Activated CD8-positive, alpha-beta memory T cell treated with anti-CD3 and anti-CD28 coated beads, Interleukin-2, amount 50 U/mL, for 48 hours (primary cell): ENCODE measurements around the gene NSUN6.

Source experiments
- DNase-seq: peaks from one replicate; pipeline ENCODE4 v3.0.0-alpha.2; 2020

NSUN6 gene, protein sequence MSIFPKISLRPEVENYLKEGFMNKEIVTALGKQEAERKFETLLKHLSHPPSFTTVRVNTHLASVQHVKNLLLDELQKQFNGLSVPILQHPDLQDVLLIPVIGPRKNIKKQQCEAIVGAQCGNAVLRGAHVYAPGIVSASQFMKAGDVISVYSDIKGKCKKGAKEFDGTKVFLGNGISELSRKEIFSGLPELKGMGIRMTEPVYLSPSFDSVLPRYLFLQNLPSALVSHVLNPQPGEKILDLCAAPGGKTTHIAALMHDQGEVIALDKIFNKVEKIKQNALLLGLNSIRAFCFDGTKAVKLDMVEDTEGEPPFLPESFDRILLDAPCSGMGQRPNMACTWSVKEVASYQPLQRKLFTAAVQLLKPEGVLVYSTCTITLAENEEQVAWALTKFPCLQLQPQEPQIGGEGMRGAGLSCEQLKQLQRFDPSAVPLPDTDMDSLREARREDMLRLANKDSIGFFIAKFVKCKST

DNA sequence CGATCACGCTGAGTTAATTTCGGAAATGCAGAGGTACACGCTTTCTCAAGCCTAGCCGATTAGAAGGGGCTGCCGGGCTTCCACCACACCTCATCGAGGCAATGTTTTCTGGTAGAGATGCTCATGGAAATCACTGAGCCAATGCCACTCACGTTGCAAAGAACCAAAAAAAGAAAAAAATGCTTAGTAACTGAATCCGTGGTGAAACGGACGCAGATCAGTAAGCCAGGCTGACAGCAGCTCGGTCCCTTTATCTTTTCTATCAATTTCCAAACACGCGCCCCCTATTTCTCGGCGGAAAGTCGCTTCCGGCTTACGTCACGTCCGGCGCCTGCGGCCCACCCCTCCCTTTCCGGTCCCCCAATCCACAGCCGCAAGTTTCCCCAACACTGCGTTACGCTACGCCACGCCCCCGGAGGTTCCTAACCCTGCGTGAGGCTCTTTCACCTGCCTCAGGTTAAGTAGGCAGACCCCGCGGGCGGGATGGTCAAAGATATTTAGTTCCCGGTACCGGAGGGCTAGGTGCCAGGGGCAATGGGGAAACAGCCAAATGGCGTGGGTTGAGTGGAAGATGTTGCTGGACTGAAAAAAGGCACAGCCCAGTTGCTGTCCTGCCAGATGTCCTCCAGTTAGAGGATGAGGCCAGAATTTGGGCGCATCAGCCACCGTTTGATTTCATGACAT lies at the start of gene NSUN6:
TSS of gene NSUN6 (minus strand) at position 264 of the 684 bp plus-strand sequence. CDS start 384 bp downstream, outside the sequence.
- peak; percentile 95 for DNase-seq

DNA sequence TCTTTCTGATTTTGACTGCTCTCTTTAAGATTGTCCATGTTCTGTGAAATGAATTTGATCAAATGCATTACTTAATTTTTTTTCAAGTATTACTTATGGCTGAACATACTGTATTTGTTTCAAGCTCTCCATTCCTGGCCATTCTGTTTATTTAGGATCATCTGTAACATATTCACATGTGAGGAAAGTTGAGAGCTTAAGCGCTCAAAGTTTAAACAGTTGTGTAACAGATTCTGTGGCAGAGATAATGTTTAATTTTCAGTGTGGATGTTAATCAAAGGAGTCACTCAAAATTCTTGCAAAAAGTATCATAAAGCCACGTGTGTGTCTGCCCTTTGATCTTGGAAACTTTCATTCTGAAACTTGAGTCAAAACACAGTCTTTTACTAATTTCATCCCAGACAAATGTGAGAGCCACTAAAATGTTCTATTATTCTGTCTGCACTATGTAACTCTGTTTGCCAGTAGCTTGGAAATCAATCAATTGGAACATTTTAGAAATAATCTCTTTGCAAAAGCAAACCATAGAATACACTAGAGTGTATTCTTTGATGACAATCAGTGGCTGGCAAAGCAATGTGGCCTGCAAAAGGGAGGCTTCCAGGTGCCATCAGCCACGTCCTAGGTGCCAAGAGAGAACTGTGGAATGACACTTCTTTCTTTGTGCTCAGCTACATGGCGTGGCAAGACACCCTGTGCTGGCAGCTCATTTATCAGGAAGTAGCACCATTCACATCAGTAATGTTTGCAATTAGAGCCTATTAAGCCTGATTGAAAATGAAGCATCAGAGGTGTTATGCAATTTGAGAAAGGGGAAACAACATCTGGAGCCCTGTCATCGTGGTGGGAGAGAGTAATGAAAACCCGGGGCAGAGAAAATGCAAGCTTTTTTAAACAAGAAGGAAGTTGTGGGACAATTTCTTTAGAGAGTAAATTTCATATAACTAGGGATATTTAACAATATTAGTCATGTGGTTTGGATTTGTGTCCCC lies 48.8 kb upstream of the NSUN6 start:
- DNase-seq, result no peak

DNA sequence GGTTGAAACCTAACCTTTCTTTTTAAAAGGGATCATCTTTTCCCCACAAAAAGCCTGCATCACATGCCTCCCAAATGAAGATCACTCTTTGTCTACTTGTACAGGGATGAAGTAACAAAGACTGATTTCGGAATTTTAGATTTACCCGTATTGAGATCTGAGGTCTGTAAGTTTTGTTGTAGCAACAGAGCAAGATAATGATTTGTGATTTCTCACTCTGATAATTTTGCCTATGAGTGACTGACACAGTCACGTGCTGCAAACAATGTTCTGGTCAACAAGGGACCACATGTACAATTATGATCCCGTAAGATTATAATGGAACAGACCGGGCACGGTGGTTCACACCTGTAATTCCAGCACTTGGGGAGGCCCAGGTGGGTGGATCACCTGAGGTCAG lies 39.2 kb upstream of the NSUN6 start:
- no peak for DNase-seq

DNA sequence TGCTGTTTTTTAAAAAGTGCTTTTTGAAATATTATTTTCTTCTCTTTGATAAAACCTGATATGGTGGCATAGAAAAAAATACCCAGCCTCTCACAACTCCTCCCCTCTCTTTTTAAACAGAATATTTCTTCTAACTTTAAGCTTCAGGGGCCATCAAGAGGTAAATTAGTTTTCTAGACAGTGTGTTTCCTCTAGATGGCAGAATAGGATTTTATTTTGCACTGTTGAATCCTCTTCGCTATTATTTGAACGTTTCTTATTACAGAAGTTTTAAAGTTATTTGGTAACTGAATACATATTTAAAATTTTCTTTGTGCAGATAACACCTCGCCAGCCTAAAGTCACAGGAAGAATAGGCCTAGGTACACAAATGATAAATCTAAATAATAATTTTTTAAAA lies 38.1 kb upstream of the NSUN6 start:
- DNase-seq, result no peak

DNA sequence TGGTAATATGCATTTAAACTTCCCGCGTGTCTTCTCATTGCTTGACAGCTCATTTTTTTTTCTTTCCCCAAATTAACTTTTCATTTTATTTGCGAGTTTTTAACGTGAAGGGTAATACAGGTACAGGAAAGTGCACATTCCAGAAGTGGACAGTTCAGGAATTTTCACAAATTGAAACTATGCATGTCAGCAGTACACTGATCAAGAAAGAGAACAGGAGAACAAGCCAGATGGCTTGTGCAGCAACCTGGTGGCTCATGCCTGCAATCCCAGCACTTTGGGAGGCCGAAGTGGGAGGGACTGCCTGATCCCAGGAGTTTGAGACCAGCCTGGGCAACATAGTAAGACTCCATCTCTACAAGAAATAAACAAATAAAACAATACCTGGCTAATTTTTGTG lies 36.3 kb upstream of the NSUN6 start:
- no peak for DNase-seq

DNA sequence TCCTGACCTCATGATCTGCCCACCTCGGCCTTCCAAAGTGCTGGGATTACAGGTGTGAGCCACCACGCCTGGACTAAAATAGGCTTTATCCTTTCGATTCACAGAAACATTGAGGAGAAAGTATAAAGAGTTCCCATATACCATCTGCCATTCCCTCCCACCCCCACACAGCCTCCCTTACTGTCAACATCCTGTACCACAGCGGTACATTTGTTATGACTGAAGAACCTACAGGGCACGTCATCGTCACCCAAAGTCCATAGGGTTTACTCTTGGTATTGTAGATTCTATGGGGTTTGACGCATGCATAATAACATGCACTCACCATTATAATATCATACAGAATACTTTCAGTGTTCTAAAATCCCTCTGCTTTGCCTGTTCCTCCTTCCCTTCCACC lies 35.8 kb upstream of the NSUN6 start:
- no peak for DNase-seq

DNA sequence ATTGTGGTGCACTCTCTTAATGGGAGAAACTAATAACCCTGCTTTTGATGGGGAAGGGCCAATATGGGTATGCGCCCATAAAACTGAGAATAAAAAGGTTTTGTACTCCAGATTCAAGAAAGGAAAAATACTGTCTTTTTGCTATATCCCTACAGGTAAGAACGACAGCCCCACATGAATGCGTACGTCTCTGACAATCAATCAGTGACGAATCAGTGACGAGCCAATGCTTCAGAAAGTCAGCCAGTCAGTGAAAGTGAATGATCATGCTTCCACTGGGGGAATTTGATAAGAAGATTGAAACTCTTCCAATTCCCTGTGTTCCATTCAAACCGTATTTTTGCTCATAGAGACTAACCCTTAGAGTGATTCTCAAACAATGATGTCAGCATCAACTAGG lies 34.2 kb upstream of the NSUN6 start:
- no peak for DNase-seq

DNA sequence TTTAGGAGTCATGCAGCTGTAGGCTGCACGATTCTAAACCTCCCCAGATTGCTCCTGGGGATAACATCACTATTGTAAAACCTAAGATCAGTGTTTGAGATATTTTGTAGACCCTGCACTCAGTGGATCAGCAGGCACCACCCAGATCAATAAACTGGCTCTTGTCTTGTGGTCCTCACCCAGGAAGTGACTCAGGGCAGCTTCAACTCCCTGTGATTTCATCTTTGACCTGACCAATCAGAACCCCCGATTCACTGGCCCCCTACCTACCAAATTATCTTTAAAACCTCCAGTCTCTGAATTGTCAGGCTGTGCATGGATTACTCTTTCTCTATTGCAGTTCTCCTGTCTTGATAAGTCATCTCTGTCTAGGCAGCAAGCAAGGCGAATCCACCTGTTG lies 33.6 kb upstream of the NSUN6 start:
- DNase-seq, result no peak

DNA sequence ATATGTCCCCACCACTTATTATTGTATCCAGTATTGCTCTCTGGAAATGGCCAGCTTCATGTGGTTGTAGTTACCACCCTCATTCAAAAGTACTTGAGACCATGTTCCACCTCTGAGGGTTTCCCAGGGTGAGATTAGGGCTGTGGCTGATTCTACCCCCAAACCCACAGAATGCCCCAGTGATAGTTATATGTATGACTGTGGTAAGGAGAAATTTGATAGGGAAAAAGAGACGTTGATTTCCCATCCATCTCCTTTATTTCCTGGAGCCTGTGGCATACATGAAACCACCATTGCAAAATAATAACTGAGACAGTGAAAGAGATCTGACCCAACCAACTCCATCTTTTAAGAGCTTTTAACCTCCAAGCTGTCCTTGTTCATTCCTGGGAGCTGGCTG lies 33.0 kb upstream of the NSUN6 start:
- DNase-seq, result no peak

DNA sequence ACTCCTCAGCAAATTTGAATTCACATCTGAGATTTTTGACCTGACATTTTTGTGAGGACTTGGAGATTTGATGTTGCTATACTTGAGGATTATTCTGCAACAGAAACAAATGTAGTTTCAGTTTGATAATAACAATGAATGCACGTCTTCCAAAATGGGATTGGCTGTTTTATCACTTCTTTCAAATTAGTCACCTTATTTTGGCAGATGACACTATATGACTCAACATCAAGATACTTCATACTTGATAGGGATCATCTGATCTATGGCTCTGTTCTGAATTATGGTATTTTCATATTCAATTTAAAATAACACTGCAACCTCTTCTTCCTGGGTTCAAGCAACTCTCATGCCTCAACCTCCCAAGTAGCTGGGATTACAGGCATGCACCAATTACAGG lies 32.0 kb upstream of the NSUN6 start:
- no peak for DNase-seq

DNA sequence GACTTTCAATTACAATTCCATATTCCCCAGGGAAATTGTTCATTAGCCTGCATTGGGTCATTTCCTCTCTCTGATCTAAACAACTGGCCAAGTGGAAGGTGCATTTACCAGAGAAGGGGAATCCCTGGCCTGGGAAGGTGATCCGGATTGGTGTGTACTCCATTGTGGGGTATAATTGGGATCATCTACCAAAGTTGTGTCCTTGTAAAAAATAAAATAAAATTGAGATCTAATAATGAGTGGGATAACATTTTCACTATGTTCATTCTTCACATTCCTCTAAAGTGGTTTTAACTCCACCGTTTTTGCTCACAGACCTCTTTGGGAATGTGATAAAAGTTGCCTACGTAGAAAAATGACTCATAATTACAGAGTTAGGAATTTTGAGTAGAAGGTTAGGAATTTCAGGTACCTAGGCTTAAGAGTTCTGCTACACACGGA lies 30.6 kb upstream of the NSUN6 start:
- no peak for DNase-seq

DNA sequence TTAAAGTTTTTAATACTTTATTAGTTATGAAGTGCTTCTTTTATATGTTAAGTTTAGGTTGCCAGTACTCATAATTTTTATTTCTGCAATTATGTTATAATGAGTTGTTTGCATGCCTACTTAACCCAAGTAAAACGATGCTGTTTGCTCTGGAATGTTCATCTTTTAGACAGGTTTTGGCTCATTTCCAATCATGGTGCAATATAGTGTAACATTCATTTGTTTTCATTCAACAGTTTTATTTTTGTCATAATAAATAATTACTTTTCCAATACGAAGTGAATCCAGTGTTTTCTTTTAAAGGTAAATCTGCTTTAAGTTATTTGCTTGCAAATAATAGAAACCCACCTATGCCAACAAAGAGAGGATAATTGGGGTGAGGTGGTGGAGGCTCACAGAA lies 30.0 kb upstream of the NSUN6 start:
- no peak for DNase-seq

DNA sequence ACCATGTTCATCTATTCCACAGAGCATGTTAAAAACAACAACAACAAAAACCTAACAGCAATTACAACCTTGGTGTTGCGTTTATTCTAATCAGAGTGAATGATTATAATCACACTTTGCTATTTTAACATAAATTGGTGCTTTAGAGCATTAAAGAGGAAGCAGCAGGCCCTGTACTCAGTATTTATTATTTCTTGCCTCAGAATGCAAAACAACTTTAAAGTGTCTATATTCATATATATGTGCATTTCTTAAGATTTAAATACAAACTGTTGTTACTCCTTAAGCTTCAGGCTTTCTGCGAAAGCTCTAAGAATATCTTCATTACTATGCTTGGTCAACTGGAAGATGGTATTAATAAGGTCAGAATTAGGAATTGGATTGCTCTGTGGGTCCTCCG lies 29.4 kb upstream of the NSUN6 start:
- DNase-seq, result no peak

DNA sequence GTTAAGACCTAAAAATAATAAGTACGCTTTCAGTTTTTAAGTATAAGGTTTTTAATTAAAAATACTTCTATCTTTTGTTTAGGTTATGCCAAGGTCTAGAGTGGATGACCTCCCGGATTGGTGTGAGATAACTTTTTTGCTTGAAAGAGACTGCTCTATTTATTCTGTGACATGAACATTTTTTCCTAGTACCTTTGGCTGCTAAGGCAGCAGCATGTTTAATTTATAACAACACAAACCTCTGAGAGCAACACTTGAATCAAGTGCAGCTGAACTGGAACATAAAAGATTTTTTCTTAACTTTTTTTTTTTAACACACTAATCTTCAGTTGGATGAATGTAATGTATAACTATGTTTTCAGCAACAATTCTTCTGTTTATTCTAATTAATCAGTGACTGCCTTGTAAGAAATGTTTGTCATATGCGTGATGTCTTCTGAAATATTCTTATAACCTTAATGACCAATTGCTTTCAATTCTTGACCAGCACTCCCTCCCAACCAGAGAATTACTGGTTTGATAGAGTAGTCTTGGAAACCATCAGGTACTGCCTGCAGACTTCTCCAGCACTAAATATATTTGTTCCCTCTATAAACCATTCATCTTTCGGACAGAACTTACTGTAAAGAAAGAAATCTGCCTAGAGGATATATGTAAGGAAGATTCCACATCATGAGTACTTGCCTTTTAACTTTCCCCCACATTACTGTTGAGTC lies 23.9 kb upstream of the NSUN6 start:
- no peak for DNase-seq

DNA sequence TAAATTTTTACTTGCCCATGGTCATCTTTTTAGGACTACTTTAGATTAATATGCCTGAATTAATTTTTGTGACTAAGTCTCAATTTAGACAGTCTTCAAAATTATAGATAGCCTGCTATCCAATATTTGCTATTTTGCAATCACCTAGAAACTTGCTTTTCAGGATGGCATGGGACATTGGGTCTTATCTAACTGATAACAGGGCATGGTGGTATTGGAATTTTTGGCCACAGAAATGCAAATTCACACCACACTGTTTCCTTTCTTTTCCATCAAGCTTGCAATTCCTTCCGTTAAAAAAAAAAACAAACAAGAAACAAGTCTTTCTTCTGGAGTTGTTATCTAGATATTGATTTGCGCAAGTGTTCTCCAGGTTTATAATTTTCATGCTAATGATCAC lies 16.6 kb upstream of the NSUN6 start:
- DNase-seq, result no peak

DNA sequence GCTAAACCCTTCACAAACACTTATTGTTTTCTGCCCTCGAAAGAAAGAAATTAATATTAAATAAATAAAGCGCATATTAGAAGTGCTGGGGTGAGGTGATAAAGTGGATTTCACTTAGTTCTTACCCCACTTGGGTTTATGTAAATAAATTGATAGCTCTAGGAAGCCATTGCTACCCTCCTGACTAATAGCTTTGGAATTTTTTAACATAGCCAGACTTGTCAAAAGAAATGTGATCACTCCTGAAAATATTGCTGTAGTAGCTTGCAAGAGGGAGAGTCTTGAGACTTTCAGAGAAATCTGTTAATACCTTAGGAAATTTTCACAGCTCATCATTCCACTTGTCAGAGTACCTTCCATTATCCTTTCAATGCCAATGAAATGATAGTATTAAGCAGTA lies 15.4 kb upstream of the NSUN6 start:
- no peak for DNase-seq

DNA sequence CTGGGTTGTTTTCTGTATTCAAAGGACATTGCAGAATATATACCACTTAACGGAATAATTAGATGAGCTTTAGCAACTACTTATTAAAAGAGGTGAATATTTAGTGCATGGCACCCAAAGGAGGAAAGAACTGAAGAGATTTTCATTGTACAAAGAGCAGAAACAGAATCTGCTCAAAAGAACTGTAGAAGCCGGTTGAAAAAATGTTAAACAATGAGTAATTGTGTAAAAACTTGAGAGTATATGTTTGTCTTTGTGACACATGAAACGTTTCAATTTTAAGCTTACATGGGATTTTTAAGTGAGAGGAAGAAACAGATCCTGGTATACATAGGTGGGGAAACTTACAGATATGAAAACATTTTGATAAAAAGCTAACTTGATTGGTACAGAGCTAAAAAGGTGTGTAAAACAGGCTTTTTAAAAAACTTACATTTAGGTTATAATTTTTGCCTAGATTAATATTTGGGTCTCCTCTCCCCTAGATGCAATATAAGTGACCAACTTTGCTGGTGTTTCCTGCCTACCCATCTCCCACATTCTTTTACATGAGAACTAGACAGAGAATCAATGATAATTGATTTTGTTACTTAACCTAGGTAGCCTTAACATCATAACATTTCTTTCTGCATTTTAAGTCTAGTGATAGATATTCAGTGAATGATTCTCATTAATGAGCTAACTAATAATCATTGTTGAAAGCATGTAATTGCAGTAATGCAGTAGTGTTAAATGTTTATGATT lies 14.6 kb upstream of the NSUN6 start:
- no peak for DNase-seq

DNA sequence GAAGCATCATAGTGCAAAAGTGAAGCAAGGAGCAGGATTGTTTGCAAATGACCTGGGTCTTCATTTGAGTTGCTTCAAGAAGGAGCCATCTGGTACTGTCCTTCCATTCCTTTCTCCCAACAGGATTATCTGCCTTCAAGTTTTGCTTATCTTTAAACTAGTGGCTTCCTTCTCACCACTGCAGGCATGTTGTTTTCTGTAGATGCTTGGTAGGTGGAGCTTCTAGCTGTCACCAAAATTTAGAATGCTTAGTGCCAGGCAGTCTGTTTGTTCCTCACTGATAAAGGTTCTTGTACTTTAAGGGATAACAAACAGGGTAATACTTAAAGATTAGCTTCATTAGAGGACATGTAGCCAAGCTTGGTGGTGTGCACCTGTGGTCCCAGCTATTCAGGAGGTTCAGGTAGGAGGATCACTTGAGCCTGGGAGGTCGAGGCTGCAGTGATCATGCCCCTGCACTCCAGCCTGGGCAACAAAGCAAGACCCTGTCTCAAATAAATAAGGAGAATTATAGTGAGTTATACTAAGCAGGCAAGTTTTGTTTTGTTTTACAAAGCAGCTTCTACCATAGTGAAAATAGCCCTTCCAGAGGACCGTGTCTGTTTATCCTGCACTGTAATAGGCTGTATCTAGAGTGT lies 13.6 kb upstream of the NSUN6 start:
- no peak for DNase-seq

DNA sequence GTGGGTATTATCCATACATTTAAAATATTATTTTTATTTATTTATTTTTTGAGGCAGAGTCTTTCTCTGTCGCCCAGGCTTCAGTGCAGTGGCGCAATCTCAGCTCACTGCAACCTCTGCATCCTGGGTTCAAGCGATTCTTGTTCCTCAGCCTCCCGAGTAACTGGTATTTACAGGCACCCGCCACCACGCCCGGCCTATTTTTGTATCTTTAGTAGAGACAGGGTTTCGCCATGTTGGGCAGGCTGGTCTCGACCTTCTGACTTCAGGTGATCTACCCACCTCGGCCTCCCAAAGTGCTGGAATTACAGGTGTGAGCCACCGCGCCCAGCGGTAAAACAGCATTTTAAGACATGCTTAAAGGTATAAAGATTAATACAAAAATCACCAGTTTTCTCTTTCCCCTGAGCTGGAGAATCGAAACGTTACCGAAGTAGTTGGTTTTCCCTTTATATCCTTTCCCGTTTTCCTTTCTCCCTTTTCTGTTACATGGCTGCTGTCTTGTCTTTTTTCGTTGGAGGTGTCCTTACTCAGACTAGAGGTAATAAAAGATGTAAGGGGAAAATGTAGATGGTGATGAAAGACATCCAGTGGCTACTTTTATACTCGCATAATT lies 9.5 kb upstream of the NSUN6 start:
- DNase-seq, result no peak

DNA sequence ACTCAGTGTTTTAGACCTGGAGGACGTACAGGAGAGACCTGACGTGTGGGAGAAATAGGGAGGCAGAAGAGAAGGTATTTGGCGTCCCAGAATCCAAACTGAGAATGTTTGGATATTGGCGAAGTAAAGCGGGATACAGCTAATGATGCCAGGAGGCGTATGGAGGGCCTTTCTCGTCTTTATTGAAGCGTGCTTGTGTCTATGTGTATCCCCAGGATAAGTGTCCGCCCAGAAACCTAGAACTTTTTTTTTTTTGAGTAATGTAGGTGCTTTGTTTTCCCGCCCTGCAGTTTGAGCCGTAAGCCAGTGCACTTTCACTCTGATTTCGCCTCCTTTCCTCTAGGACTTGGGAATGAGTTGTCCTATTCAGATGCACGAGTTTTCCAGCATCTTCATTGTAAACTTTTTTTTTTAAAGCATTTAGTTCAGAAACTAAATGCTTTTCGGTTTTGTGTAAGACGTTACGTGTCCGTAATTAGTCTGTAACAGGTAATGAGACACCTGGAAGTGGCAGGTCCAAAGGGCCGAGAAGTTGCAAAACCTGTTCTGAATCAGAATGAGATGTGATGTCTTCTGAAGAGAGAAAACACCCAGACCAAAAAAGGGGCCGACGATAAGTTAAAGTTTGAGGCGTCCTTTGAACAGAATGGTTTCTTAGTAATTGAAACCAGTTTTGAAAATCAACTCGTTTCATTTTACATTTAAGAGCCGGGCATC lies 8.6 kb upstream of the NSUN6 start:
- no peak for DNase-seq
